NB4 (cell line): ENCODE data around the gene RMI2.
"Not testable (repeated sequence)": the region's sequence is repeated elsewhere in the genome, so short reads cannot be mapped to it uniquely, and the experiment has no call there.

Experiments
- DNase-seq: peaks from one replicate; pipeline ENCODE4 v3.0.0; 2010; ENCODE audit warnings: low read depth
- H3K4me3 ChIP-seq: one replicate; pipeline ENCODE4 v1.5.1; 2011; ENCODE audit warnings: mild to moderate bottlenecking, low read depth, low read length, moderate library complexity
- CTCF ChIP-seq: IDR thresholded peaks from one replicate; pipeline ENCODE4 v1.5.1; 2012; ENCODE audit warnings: low read depth, low read length
- MAX ChIP-seq: IDR thresholded peaks from 2 replicates; pipeline ENCODE4 v1.6.1; 2011; ENCODE audit warnings: low read depth, low read length
- MYC ChIP-seq: IDR thresholded peaks from 2 replicates; pipeline ENCODE4 v1.6.1; 2011; ENCODE audit warnings: low read depth, low read length
- POLR2A ChIP-seq: IDR thresholded peaks from 2 replicates; pipeline ENCODE4 v1.6.1; 2011; ENCODE audit warnings: mild to moderate bottlenecking; ENCODE audit not compliant: insufficient read length; ENCODE audit errors: extremely low read depth

Gene RMI2

GRCh38 chr16:11377154-11377553, 31.9 kb downstream of the RMI2 start:
- DNase-seq, result no peak
- no peak for TF ChIP-seq MAX
- no peak for TF ChIP-seq CTCF
- TF ChIP-seq POLR2A, result no peak
- no peak for TF ChIP-seq MYC
- H3K4me3 ChIP-seq, result no peak overlapping the region

GRCh38 chr16:11378951-11379350, 33.7 kb downstream of the RMI2 start:
- not testable (repeated sequence) for DNase-seq, H3K4me3 ChIP-seq

- no peak overlapping the region for H3K4me3 ChIP-seq
- no peak for DNase-seq
- TF ChIP-seq MYC (no peak), CTCF (no peak), MAX (no peak), POLR2A (no peak)
Observed at GRCh38 chr16:11379420-11379819, 34.2 kb downstream of the RMI2 start.

- TF ChIP-seq MYC (no peak), POLR2A (no peak), CTCF (no peak), MAX (no peak)
- no peak for DNase-seq
- H3K4me3 ChIP-seq, result no peak overlapping the region
Observed at GRCh38 chr16:11380836-11381235, 35.6 kb downstream of the RMI2 start.

GRCh38 chr16:11383481-11384183, 38.4 kb downstream of the RMI2 start:
- no peak for TF ChIP-seq CTCF
- no peak for TF ChIP-seq MYC
- TF ChIP-seq MAX, result no peak
- TF ChIP-seq POLR2A, result no peak
- H3K4me3 ChIP-seq, result no peak overlapping the region
- no peak for DNase-seq

GRCh38 chr16:11384184-11384955, 39.1 kb downstream of the RMI2 start:
- TF ChIP-seq CTCF (no peak), MYC (no peak), MAX (no peak), POLR2A (no peak)
- no peak overlapping the region for H3K4me3 ChIP-seq
- DNase-seq, result no peak
